DMS 273 treated with DMSO at 0.1 percent for 48 hours (cell line): ENCODE measurements around the gene GPBP1.
"Not testable (repeated sequence)": the region's sequence is repeated elsewhere in the genome, so short reads cannot be mapped to it uniquely, and the experiment has no call there.

Source experiments
- DNase-seq: peaks from one replicate; lab custom pipeline; 2025; lab: John Stamatoyannopoulos, UW

The GPBP1 gene

GRCh38 chr5:57176350-57176857, 2.5 kb downstream of the GPBP1 start:
- no peak for DNase-seq

- no peak for DNase-seq
Measured at GRCh38 chr5:57177479-57178156, 3.8 kb downstream of the GPBP1 start.

- DNase-seq, result not testable (repeated sequence)
Measured at GRCh38 chr5:57178238-57178637, 4.4 kb downstream of the GPBP1 start.

- DNase-seq, result no peak
Measured at GRCh38 chr5:57179262-57180200, 5.7 kb downstream of the GPBP1 start.

- DNase-seq, result no peak
Measured at GRCh38 chr5:57181154-57181553, 7.3 kb downstream of the GPBP1 start.

GRCh38 chr5:57184322-57184721, 10.5 kb downstream of the GPBP1 start:
- DNase-seq, result no peak

GRCh38 chr5:57185313-57185712, 11.5 kb downstream of the GPBP1 start:
- no peak for DNase-seq

- DNase-seq, result no peak
Measured at GRCh38 chr5:57186194-57186593, 12.3 kb downstream of the GPBP1 start.

GRCh38 chr5:57187977-57188376, 14.1 kb downstream of the GPBP1 start:
- not testable (repeated sequence) for DNase-seq

GRCh38 chr5:57189515-57189914, 15.7 kb downstream of the GPBP1 start:
- DNase-seq, result no peak

GRCh38 chr5:57190593-57190992, 16.7 kb downstream of the GPBP1 start:
- no peak for DNase-seq

GRCh38 chr5:57191163-57191562, 17.3 kb downstream of the GPBP1 start:
- no peak for DNase-seq

GRCh38 chr5:57191986-57192385, 18.1 kb downstream of the GPBP1 start:
- DNase-seq, result no peak

GRCh38 chr5:57192832-57193231, 19.0 kb downstream of the GPBP1 start:
- DNase-seq, result not testable (repeated sequence)

GRCh38 chr5:57193757-57194413, 20.0 kb downstream of the GPBP1 start:
- no peak for DNase-seq

- DNase-seq, result no peak
Measured at GRCh38 chr5:57194653-57195052, 20.8 kb downstream of the GPBP1 start.

GRCh38 chr5:57195060-57195459, 21.2 kb downstream of the GPBP1 start:
- DNase-seq, result no peak

- no peak for DNase-seq
Measured at GRCh38 chr5:57199866-57200265, 26.0 kb downstream of the GPBP1 start.

GRCh38 chr5:57202811-57203210, 29.0 kb downstream of the GPBP1 start:
- no peak for DNase-seq

- DNase-seq, result no peak
Measured at GRCh38 chr5:57207007-57207653, 33.3 kb downstream of the GPBP1 start.

GRCh38 chr5:57207681-57208080, 33.8 kb downstream of the GPBP1 start:
- no peak for DNase-seq
